Uterus (tissue), 2 donors: ENCODE results near the gene CLEC2D.

Experiments used
- CTCF ChIP-seq, 4 experiments: fragments of 200-600 bp in 2 of 4; fragments of 450-650 bp in 2 of 4; sonication (generic) in 2 of 4; IDR thresholded peaks; one replicate each; pipeline ENCODE4 v1.5.1; 2016 to 2019; ENCODE audit warnings: antibody characterized with exemption in 4 of 4, mild to moderate bottlenecking in 2 of 4, moderate library complexity in 1 of 4
- POLR2A ChIP-seq, 2 donors: fragments of 450-650 bp; IDR thresholded peaks; one replicate each; pipeline ENCODE4 v1.6.1; 2016; ENCODE audit warnings: antibody characterized with exemption in 2 of 2, mild to moderate bottlenecking in 1 of 2, moderate library complexity in 1 of 2

- TF ChIP-seq CTCF (IDR thresholded peaks at IDR 0.05): no peak
- TF ChIP-seq POLR2A (IDR thresholded peaks at IDR 0.05): no peak
These were observed 52.0 kb downstream of the CLEC2D start for GRCh38 chr12:9721394-9722092.
